Measurements from ENCODE around the gene CBX3.

Gene CBX3

DNA sequence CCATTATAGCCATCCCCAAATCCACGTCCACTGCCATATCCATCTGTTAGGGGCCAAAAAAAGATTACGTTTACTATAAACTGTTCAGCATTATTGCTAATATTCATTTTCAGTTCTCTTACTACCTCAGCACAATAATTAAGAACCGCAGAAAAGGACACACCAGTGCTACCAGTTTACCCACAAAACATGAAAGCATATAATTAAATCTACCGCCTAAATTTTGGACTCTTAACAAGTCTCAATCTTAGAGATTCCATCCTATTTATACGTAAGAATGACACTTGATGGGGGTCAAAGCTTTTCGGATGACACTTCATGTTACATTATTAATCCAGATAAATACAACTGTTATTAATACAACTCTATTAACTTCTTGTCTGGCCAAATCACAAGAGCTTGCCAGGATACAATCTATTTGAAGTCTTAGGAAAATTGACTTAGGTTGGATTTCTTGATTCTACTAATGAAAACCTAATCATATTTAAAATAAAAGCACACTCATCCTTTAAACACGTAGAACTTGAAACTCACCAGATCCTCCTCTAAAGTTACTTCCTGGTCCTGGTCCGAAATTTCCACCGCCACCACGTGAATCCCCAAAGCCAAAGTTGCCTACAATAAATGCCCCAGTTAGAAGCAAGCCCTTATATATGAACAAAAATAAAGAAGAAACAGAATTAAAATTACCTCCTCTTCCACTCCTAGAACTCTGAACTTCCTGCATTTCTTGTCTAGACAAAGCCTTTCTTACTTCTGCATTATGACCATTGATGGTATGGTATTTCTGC, 5.5 kb upstream of the CBX3 start:
- no peak for DNase-seq
- peaks cover 85% of the 10 kb centered on the region for H3K36me3 Mint-ChIP-seq
- H3K27ac Mint-ChIP-seq = peak overlapping the region; percentile 68
- no peaks in the 10 kb centered on the region for H3K9me3 Mint-ChIP-seq
- peaks cover 15% of the 10 kb centered on the region for H3K27me3 Mint-ChIP-seq
- H3K4me1 Mint-ChIP-seq = peaks cover 63% of the 10 kb centered on the region
- H3K4me3 Mint-ChIP-seq = peak overlapping the region; percentile 77
- CTCF ChIA-PET = interaction anchor here (1.2 to 5.3 kb wide), 7 partner anchors 8 to 169 kb away, joined by 3 to 52 read pairs (median 11); no protein-coding TSS in a partner anchor

DNA sequence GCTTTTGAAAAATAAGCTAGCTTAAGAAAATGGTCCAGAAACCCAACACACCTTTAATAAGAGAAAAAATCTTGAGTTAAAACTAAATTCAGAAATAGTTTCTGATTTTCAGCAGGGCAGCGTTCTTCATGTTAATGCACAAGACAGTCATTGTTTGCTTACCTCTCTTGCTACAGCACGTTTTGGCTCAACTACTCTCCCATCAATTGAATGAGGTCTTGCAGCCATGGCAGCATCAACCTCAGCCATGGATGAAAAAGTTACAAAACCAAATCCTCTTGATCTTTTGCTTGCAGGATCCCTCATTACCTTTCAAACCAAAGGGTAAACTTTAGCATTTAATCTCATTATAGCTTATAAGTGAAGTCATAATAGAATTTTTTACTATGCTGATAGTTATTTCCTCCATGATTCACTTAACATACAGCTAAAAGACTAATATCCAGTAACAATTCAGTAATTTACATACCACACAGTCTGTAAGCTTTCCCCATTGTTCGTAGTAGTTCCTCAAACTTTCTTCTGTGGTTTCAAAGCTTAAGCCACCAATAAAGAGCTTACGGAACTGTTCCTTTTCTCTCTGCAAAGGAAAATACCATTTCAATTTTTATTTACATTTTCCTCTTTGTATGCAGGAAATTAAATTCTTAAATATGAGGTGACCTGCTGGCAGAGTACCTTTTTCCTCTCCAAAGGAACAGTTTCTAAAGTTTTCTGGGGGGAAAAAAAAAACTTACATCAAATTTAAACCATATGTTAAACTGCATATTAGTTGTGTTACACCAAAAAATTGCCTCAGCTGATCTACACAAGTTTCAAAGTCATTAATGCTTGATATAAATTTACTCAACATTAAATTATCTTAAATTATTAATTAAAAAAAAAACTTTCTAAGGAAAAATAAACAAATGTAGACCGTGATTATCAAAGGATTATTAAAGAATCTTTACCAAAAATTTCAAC, 4.1 kb upstream of the CBX3 start:
- Mint-ChIP-seq H3K4me1 (peaks cover 51% of the 10 kb centered on the region), H3K27ac (peak overlapping the region; percentile 100)

GRCh38 chr7:26198133-26198780, 3.3 kb upstream of the CBX3 start:
- no peak for DNase-seq
- peaks cover 47% of the 10 kb centered on the region for H3K4me1 Mint-ChIP-seq
- H3K36me3 Mint-ChIP-seq = peaks cover 71% of the 10 kb centered on the region
- peaks cover 15% of the 10 kb centered on the region for H3K27me3 Mint-ChIP-seq
- no peaks in the 10 kb centered on the region for H3K9me3 Mint-ChIP-seq
- peak overlapping the region; percentile 100 for H3K27ac Mint-ChIP-seq
- H3K4me3 Mint-ChIP-seq = peak overlapping the region; percentile 99
- CTCF ChIA-PET = interaction anchor here (0.6 to 5.3 kb wide), 16 partner anchors 9 to 305 kb away, joined by 3 to 52 read pairs (median 5); partner anchors contain the start of genes NFE2L3 and SNX10

More for the DNA sequence above, 4.1 kb upstream of the CBX3 start:
- Mint-ChIP-seq H3K4me3 (peak overlapping the region; percentile 99), H3K9me3 (no peaks in the 10 kb centered on the region), H3K36me3 (peaks cover 73% of the 10 kb centered on the region), H3K27me3 (peaks cover 15% of the 10 kb centered on the region)
- CTCF ChIA-PET = interaction anchor here (0.6 to 5.3 kb wide), 13 partner anchors 8 to 304 kb away, joined by 3 to 52 read pairs (median 5); partner anchors contain the start of genes NFE2L3 and SNX10
- no peak for DNase-seq

- peak overlapping the region; percentile 99 for H3K4me3 Mint-ChIP-seq
- peaks cover 69% of the 10 kb centered on the region for H3K36me3 Mint-ChIP-seq
- peaks cover 15% of the 10 kb centered on the region for H3K27me3 Mint-ChIP-seq
- H3K27ac Mint-ChIP-seq = peak overlapping the region; percentile 100
- CTCF ChIA-PET = interaction anchor here (0.6 to 5.3 kb wide), 17 partner anchors 10 to 306 kb away, joined by 3 to 52 read pairs (median 5); partner anchors contain the start of genes NFE2L3 and SNX10
- peaks cover 45% of the 10 kb centered on the region for H3K4me1 Mint-ChIP-seq
- H3K9me3 Mint-ChIP-seq = no peaks in the 10 kb centered on the region
- no peak for DNase-seq
These were observed 2.8 kb upstream of the CBX3 start for GRCh38 chr7:26198781-26199169.

- DNase-seq = peak; percentile 79
- H3K36me3 Mint-ChIP-seq = peaks cover 68% of the 10 kb centered on the region
- CTCF ChIA-PET = interaction anchor here (0.7 to 5.3 kb wide), 13 partner anchors 11 to 306 kb away, joined by 3 to 52 read pairs (median 5); partner anchors contain the start of gene SNX10
- no peaks in the 10 kb centered on the region for H3K9me3 Mint-ChIP-seq
- H3K4me3 Mint-ChIP-seq = peak overlapping the region; percentile 99
- H3K4me1 Mint-ChIP-seq = peaks cover 44% of the 10 kb centered on the region
- peaks cover 15% of the 10 kb centered on the region for H3K27me3 Mint-ChIP-seq
- peak overlapping the region; percentile 100 for H3K27ac Mint-ChIP-seq
These were observed 2.1 kb upstream of the CBX3 start for GRCh38 chr7:26199301-26200037.

GRCh38 chr7:26200038-26200443, 1.5 kb upstream of the CBX3 start:
- peaks cover 69% of the 10 kb centered on the region for H3K36me3 Mint-ChIP-seq
- peak overlapping the region; percentile 99 for H3K4me3 Mint-ChIP-seq
- peak overlapping the region; percentile 100 for H3K27ac Mint-ChIP-seq
- no peaks in the 10 kb centered on the region for H3K9me3 Mint-ChIP-seq
- CTCF ChIA-PET = interaction anchor here (0.7 to 4.2 kb wide), 4 partner anchors 39 to 111 kb away, joined by 3 to 11 read pairs (median 4); no protein-coding TSS in a partner anchor
- peak; percentile 84 for DNase-seq
- H3K4me1 Mint-ChIP-seq = peaks cover 44% of the 10 kb centered on the region
- peaks cover 15% of the 10 kb centered on the region for H3K27me3 Mint-ChIP-seq

GRCh38 chr7:26200444-26201246, 900 bp upstream of the CBX3 start, which contains the start of gene HNRNPA2B1:
HNRNPA2B1 (minus strand) TSS chr7:26200746; CDS start chr7:26200577, 169 bp downstream.
- Mint-ChIP-seq H3K4me1 (peaks cover 44% of the 10 kb centered on the region), H3K36me3 (peaks cover 69% of the 10 kb centered on the region), H3K27me3 (peaks cover 15% of the 10 kb centered on the region), H3K27ac (peak within 1 kb of the TSS; percentile 100), H3K9me3 (no peaks in the 10 kb centered on the region), H3K4me3 (peak within 1 kb of the TSS; percentile 99)
- peak; percentile 97 for DNase-seq
- CTCF ChIA-PET = interaction anchor here (0.7 to 4.2 kb wide), 6 partner anchors 39 to 165 kb away, joined by 3 to 11 read pairs (median 4); no protein-coding TSS in a partner anchor

GRCh38 chr7:26202019-26202990, 760 bp downstream of the CBX3 start:
- H3K27me3 Mint-ChIP-seq = peaks cover 15% of the 10 kb centered on the region
- CTCF ChIA-PET = interaction anchor here (0.8 to 1.0 kb wide), 4 partner anchors 12 to 167 kb away, joined by 3 to 5 read pairs (median 3); no protein-coding TSS in a partner anchor
- H3K4me3 Mint-ChIP-seq = peak overlapping the region; percentile 89
- H3K27ac Mint-ChIP-seq = peak overlapping the region; percentile 94
- peak; percentile 70 for DNase-seq
- H3K9me3 Mint-ChIP-seq = no peaks in the 10 kb centered on the region
- H3K36me3 Mint-ChIP-seq = peaks cover 66% of the 10 kb centered on the region
- peaks cover 42% of the 10 kb centered on the region for H3K4me1 Mint-ChIP-seq

DNA sequence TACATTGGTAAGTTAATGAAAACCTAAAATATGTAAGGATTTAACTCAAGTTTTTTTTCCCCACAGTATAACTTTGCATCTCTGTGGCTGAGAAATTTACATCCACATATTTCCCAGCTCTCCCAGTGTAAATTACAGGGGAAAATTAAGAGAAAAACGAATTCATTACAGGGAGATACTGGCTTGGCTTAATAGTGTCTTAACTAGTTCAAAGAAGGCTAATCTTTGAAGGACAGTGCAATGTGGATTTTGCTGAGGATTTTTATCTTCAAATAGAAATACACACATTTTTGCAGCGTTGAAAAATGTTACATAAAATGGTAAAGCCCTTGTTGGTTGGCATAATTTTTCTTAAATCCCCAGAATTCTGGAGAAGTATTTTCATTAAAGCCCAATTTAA, 1.5 kb downstream of the CBX3 start:
- Mint-ChIP-seq H3K36me3 (peaks cover 65% of the 10 kb centered on the region), H3K4me1 (peaks cover 42% of the 10 kb centered on the region)
- CTCF ChIA-PET = interaction anchor here (0.9 kb wide), 1 partner anchor 11 kb away, joined by 3 read pairs; no protein-coding TSS in a partner anchor

DNA sequence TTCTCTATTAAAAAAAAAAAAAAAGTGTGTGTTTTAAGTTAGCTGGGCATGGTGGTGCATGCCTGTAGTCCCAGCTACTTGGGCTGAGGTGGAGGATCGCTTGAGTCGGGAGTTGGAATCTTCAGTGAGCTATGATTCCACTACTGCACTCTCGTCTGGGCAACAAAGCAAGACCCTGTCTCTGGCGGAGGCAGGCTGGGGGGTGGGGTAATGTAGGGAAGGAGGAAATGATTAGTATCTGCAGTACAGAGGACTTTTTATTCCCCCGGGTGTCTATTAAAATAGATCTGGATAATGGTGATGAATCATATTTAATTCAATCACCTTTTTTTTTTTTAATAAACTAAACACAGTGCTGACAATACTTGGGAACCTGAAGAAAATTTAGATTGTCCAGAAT, 6.5 kb downstream of the CBX3 start:
- Mint-ChIP-seq H3K9me3 (no peaks in the 10 kb centered on the region), H3K27me3 (no peaks in the 10 kb centered on the region), H3K36me3 (peaks cover 72% of the 10 kb centered on the region), H3K27ac (no peak overlapping the region), H3K4me1 (peaks cover 54% of the 10 kb centered on the region), H3K4me3 (no peak overlapping the region)
- no peak for DNase-seq
- CTCF ChIA-PET = no interaction called here

More for the DNA sequence above, 1.5 kb downstream of the CBX3 start:
- DNase-seq = no peak
- H3K27ac Mint-ChIP-seq = peak overlapping the region; percentile 94
- H3K9me3 Mint-ChIP-seq = no peaks in the 10 kb centered on the region
- H3K27me3 Mint-ChIP-seq = peaks cover 15% of the 10 kb centered on the region
- H3K4me3 Mint-ChIP-seq = peak overlapping the region; percentile 89

Data from activated naive CD4-positive, alpha-beta T cell treated with anti-CD3 and anti-CD28 coated beads, Interleukin-2, amount 10 ng/mL, durations not matched to agents 7 days and 5 days (primary cell).